Measurements from ENCODE around the gene PCDHB5.
"Not testable (repeated sequence)": the region's sequence is repeated elsewhere in the genome, so short reads cannot be mapped to it uniquely, and the experiment has no call there.

DNA sequence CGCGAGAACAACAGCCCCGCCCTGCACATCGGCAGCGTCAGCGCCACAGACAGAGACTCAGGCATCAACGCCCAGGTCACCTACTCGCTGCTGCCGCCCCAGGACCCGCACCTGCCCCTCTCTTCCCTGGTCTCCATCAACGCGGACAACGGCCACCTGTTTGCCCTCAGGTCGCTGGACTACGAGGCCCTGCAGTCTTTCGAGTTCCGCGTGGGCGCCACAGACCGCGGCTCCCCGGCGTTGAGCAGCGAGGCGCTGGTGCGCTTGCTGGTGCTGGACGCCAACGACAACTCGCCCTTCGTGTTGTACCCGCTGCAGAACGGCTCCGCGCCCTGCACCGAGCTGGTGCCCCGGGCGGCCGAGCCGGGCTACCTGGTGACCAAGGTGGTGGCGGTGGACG, 16.6 kb downstream of the PCDHB5 start:
- not testable (repeated sequence) for TF ChIP-seq ZNF274 (IDR thresholded peaks at IDR 0.05; ENCODE audit: low read depth, low read length); YY1 (IDR thresholded peaks at IDR 0.05; ENCODE audit: insufficient read depth, insufficient read length)

All from NT2/D1 (cell line).